HG02610 (cell line): ENCODE results near the gene AMBP.

ENCODE experiments used
- ATAC-seq: cut with Tn5 transposase; IDR thresholded peaks from one replicate; pipeline ENCODE4 v1.9.1; 2021; ENCODE audit warnings: mild to moderate bottlenecking, moderate library complexity; ENCODE audit not compliant: unreplicated experiment

The AMBP gene

DNA sequence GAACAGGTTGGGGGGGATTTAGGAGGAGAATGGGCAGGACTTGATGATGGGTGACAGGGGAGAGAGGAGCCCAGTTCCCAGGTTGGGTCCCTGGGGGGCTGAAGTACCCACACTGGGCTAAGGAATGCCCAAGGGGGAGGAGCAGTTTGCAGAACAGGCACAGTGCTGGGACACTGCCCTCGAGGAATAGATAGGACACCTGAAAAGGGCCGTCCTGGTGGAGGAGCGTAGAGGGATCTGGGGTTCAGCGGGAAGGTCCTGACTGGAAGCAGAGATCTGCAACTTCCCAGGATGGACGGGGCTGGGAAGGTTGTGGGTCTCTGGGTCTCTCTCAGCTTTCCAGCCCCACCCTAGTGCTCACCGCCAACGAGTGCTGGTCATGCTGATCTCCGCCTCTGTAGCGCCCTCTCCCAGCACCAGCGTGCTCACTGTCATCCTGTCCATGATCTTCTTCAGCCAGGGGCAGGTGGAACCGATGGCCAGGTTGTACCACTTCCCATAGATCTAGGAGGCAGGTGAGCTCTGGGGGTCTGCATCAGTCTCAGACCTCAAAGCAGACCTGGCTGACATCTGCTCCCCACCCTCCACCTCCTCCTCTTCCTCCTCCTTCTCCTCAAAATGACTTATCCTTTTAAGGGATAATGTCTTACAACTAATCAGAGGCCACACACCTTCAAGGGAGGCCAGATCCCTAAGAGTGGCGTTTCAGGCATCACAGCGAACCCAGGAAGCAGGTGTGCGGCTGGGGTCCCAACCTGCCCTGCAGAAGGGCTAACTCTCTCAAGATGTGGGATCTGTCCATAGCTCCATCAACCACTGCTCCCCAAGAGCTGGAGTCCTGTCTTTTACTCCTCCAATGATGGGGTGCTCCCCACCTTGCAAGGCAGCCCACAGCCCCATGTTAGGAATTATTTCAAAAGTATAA is 1.6 kb downstream of the AMBP start:
- no peak for ATAC-seq

DNA sequence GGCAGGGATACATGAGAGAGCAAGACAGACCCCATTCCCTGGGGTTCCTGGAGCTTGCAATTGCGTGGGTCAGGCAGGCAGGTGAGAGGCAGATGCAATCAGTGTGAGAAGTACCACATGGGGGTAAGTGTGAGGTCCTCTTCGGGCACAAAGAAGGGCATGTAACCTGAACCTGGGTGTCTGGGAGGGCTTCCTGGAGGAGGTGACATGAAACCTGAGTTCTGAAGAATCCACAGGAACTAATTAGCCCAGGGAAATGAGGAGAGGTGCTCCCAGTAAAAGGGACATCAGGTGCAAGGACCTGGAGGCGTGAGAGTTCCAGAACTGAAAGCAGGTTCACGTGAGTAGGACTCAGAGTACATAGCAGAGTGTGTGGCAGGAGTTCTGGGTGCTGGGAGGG is 2.5 kb downstream of the AMBP start:
- ATAC-seq, result no peak

DNA sequence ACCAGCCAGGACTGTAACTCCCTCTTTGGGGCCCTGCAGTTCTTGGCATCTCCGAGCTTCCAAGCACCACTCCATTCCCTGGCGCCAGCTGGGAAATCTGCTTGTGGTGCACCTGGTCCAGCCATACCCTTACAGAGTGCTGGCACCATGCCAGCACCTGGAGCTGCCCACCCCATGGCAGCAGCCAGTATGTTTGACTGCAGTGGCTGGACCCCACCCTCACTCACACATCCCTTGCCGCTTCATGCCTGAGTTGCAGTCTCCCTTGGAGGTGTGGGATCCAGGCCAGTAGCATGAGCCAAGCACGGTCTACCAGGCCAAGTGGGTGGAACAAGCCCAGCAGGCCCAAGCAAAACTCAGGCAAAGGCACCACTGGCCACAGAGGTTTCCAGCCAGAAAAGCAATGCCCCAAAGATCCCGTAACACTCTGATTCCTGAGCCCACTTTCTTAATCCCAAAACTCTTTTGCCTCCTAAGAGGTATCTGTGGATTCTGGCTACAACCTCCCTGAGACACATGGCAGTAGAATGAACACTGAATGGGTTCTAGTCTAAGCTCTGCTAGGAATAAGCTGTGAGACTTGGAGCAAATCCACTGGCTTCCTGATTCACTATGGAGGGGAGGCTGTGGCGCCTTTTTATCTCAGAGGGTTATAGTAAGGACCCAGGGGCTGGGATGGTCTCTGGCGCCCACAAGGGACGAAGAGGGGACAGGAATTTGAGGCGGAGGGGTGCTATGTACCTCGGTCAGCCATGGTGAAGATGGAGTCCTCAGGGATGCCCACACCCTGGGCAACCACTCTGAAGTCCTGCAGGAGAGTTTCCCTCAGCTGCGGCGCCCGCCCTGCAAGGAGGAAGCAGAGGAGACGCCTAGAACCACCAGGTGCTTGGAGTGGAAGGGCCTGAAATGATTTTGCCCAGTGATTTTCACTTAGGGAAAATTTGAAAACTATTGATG is 5.6 kb downstream of the AMBP start:
- ATAC-seq, result no peak

DNA sequence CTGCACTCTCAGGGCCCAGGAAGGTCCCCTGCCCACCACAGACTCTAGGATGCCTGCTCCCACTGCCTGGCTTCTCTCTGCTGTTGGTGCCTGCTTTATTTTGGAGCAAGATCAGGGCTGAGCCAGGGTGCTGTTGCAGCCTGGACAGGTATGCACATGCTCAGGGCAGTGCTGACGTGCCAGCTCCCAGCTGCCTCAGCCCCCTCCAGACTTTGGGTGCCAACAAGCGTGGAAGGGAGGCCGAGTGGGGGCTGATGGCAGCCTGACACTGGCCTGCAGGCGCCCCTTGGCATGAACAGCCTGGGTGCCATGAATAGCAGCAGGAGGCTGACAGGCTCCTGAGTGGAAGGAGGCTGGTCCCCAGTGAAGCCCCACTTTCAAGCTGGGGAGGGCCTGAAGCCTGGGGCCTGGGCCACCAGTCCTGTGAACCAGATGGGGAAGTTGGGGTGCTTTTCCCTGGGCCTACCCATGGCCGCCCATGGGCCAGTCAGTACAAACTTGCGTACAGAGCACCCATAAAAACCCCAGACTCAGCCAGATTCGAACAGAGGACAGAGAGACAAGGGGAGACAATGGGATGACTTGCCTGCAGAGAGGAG is 6.8 kb downstream of the AMBP start:
- ATAC-seq, result no peak

DNA sequence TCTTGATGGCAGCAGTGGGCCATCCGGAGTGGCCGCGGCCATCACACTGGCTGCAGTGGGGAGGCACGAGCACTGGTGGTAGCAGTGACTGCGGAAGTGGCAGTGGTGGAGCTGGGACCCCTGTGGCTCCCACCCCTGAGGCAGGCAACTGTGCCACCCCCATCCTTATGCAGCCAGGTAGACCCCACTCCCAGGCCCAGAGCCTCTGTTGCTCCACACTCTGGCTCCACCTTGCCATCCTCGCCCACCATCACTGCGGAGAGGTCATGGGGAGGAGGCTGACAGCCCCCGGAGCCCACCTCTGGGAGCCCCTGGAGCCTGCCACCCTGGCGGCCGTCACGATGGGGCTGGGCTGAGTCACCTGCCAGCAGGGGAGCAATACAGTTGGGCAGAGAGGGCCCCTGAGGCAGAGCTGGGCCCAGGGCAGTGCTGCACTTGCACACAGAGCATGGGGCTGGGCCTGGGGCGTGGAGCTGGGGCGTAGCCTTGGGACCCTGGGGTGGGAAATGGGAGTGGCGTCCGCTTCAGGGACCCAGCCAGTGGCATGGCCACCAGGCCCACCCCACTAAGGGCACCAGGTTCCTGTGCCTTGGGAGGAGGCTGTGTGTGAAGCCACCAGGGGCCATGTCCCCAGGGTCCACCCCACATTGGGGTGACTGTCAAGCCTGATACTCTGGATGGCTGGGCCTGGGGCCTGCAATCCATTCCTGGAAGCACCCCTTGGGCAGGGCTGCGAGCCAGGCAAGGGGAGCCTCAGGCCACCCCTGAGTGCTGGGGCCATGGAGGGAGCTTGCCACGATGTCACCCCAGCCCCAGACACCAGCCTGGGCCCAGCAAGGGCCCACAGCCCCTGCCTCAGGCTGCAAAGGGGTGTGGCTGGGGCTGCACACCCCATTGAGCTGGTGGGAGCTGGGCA is 7.7 kb downstream of the AMBP start:
- ATAC-seq, result no peak

DNA sequence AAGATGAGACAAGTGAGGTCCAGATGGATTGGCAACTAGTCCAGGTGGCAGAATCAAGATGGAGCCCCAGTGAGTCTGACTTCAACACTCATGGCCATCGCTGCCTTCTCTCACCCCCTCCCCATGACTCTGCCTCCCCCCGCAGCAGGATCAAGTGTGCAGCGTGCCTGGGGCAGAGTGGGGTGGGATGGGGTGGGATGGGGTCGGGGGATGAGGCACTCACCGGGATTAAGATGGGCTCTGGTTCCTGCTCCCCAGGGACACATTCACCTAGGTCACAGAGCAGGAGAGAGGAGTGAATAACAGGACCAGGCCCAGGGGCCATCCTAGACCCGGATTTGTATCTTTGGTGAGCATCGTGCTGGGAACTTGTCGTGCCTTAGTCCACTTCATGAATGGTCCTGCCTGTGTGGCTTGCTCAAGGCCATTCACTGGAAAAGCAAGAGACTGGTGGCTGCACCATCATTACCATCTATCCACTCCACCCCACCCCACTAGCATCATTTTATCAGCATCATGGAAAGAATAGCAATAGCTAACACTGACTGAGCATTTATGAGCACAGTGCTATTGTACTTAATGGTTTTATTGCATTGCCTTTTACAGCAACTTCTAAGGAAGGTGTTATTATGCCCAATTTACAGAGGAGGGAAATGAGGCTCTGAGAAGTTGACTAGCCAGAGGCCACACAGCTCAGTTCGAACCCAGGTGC is 8.5 kb downstream of the AMBP start:
- ATAC-seq, result no peak

DNA sequence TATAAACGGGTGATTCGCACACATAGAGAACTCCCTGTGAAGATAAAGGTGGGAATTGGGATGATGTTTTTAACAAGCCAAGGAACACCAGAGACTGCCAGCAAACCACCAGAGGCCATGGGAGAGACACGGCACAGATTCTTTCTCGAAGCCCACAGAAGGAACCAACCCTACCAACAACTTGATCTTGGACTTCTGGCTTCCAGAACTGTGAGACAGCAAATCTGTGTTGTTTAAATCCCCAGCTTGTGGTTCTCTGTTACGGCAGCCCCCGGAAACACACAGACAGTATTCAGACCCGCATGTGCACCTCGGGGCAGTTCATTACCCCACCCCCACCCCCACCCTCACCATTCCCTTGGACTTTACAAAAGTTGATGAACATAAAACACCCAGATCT is 12.8 kb downstream of the AMBP start:
- no peak for ATAC-seq

DNA sequence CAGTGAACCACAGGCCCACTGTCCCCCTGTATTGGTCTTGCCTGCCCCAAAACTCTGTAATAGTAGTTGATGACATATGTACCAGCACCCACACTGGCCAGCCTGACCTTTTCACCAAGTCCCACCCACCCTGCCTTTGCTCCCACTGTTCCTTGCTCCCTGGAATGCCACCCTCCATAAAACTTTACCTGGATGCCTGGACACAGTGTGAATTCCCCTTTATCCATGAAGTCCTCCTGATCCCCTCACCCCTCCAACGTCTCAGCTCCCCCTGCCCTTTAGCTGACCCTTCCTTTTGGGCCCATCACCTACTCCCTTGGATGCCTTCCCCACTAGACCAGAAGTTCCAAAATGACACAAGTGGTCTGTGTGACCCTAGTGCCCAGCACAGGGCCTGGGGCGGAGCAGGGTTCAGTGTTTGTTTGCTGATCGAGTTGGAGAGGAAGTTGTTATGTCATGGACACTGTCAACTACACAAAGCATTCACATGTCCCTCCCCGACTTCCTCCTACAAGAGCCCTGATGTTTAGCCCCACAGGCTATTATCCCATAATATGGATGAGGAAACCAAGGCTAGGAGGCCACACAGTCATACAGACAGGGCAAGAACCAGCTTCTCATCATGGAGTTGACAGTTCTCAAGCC is 16.1 kb downstream of the AMBP start:
- ATAC-seq, result no peak

DNA sequence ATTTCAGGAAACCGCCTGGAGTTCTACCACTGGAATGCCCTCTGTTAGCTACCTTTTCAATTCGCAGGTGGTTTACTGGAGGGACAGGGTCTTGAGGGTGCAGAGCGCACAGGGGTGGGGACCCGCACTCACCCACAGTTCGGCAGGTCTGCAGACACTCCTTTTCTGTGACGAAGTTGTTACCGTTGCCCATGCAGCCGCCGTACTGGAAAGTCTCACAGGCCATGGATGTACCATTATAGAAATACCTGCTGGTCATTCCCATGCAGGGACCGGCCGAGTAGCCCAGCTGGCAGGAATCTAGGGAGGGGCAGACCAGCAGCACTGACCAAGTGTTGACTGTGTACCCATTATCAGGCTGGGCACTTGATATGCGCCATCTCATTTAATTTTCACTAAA is 16.8 kb downstream of the AMBP start:
- ATAC-seq, result no peak

DNA sequence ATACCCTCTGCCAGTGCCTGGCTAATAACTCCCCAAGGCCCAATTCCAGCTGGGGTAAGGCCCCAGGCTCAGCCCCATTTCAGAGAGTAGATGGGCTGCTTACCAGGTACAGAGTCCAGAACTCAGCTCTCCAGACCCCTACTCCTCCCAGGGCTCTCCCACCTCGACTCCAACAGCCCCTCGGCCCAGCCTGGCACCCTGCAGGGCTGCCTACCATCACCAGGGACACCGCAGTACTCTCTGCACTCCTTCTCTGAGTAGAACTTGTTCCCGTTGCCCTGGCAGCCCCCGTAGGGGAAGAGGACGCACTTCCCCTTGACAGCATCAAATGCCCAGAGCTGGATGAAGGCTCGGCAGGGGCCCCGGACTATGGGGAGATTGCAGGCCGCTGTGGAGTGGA is 17.4 kb downstream of the AMBP start:
- no peak for ATAC-seq

DNA sequence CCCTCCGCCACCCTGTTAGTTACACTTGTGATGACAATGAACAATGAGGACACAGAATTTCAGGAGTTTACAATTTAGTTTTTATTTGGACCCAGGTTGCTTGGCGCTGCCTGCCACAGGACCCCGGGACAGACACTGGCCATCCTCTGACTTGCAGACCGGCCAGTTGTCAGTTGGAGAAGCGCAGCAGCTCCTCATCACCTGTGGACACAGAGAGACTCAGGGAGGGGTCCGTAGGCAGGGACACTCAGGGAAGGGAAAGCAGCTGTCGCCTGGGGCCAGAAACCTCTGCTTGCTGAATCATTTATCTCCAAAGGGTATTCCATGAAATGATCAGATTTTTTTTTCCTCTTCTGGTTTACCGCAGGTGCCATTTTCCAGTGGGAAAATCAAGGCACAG is 18.0 kb downstream of the AMBP start:
- no peak for ATAC-seq

DNA sequence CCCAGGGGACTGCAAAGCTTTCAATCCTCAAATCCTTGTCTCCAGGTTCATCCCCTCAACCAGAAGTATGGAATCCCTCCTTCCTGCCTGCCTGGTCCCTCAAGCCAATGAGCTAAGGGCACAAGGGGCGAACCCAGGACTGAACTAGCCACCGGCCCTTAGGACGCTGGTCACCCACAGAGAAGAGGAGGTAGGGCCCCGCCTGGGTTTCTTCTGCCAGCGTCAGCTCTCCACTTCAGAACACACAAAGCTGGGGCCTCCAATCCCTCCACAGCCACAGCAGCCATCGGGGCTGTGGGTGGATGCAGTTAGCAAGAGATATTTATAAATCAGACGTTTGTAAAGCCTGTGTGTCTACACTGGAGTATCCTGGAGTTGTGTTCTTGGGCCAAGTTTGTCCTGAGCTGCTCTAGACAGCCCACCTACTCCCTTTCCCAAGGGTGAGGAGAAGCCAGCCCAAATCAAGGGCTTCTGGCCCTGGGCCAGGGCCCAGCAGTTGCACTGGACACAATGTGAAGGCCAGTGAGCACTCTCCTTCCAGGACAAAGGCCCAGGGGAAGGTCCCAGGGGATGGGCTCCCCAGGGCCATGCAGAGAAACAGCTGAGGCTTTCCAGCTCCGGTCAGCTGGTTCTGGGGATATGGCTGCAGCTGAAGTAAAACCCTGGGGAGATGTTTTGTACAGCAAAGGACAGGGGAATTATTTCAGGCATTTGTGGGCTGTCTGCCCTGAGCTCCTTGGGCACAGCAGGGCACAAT is 18.9 kb downstream of the AMBP start:
- no peak for ATAC-seq

DNA sequence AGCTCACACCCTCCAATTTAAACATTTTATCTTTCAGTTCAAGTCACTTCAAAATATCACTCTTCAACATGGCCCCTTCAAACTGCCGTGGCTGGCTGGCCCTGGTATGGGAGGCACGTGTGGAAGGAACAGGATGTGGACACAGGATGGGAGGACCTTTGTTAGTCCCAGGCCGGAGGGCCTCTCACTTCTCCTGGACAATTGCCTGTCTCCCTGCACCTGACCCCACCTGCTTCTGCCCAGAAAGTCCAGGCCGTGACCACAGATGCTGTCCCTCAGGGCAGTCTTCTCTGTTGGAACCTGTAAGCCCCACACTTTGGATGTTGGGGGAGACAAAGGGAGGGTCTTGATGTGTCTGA is 19.4 kb downstream of the AMBP start:
- ATAC-seq, result no peak

DNA sequence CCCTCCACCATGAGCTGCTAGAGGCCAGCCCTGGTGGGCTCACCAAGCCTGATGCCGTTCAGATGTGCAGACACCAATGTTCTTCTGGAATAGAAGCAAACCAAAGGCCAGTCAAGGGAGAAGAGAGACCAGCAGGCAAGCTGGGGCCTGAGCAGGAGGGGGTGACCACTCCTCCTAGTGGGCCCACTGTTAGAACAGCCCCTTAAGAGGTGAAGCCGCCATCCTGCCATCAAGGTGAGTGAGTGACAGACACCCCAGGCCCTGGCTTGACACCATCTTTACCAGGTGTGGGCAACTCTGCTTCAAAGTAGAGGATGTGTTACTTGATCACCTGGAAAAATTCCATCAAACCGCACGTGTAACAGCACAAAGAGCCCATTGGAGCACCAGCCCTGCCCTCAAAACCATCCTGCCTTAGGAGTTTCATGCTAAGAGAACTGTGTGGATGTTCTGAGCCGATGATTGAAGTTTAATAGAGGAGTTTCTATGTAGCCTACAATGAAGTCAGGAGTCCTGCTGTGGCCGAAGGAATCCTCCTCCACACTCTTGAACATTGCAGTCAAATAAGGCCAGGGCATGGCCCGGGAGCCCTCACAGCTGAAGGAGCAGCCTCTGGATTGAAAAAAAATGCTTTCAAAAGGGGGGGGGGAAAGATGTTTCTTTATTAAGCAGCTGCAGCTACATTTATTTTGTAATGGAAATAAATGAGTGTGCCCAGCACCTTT is 20.8 kb downstream of the AMBP start:
- no peak for ATAC-seq

DNA sequence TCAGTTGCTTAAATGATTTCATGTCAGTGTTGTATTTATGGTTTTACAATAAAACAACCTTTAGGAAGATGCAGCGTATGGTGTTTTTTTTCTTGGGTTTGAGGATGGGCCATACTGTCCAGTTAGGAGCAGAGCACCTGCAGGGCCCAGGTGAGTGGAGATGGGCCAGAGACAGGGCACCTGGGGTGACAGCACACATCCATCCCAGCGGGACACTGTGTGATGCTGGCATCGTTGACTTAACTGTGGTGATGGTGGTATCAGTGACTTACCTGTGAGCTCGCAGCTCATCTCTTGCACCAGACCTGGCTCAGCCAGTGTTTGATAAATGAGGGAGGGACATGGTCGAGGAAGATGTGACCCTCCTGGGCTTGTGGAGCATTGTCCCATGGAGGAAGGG is 21.6 kb downstream of the AMBP start:
- ATAC-seq, result no peak

DNA sequence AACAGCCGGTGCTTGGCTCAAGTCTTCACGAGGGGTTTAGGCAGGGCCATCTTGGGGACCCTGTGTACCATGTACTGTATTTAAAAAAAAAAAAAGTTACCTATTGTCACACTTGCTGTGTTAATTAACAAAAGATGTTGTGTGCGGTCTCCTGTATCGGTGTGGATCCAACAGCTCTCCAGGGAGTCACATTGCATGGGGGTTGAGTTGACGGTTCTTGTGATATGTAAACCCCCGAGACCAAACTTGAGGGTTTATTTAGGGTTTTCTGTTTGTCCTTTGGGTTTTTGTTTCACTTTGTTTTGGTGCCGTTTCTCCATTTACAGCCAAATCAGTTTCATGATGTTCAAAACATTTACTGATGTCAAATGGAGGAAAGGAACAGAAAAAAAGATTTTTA is 22.2 kb downstream of the AMBP start:
- no peak for ATAC-seq

DNA sequence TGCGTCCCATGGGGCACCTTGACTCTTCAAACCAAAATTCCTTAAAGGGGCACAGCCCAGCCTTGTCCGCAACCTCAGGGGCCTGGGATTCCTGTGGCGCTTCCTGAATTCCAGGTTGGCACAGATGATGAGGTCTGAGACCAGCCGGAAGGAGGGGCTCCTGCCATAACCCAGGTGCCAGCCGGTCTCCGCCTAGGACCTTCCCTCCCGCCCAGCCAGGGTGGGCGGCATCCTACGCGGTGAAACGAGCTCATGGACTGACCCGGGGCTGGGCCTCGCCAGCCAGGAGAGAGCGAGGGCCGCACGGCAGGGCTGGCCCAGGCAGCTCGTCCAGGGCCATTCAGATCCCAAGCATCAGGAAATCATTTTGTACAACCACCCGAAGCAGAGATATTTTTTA is 23.0 kb downstream of the AMBP start:
- no peak for ATAC-seq

DNA sequence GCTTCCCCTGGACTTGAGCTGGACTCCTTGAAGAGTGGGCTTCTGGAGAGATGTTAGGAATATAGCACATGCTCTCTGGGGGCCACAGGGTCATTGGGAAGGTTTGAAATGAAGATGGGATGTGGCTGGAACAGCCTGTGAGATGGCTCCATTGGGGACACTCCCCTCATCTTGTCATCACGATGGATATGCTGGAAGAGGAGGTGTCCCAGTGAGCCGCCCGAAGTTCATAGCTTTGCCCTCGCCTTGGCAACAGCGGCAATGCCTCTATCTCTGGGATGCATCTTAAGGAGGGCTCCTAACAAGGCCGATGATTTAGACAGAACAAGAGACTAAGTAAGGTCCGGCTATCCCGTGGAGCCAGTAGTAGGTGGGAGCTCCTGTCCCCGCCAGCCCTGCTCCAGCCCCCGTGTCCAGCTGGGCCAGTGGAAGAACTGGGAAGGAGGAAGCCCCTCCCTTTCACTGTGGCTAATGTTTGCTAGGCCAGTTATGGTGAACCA is 23.9 kb downstream of the AMBP start:
- ATAC-seq, result no peak
